Activated T-helper 1 cell treated with anti-CD3 and anti-CD28 coated beads, Interleukin-12 subunit alpha, Interleukin-12 subunit beta, Interleukin-2, Interleukin-4 antibody, amounts not matched to agents 30 ng/mL and 10 ng/mL and 1 ng/mL, durations not matched to agents 14 hours and 24 hours and 36 hours (primary cell): ENCODE results near the gene PRPF19. TPM values are rescaled to one million over a fixed set of nuclear protein-coding genes. Genes with fewer than 3 reads are reported as not detected.

Source experiments
- DNase-seq: peaks from one replicate; pipeline ENCODE4 v3.0.0; 2021; ENCODE audit warnings: low spot score
- H3K27ac Mint-ChIP-seq: one replicate; pipeline ENCODE4 v1.8.0; 2021; ENCODE audit warnings: mild to moderate bottlenecking, mixed read lengths
- H3K27me3 Mint-ChIP-seq: one replicate; pipeline ENCODE4 v1.8.0; 2022; ENCODE audit warnings: mild to moderate bottlenecking, moderate library complexity, mixed read lengths; ENCODE audit not compliant: insufficient read depth
- H3K36me3 Mint-ChIP-seq: one replicate; pipeline ENCODE4 v1.8.0; 2021; ENCODE audit warnings: low read depth, mixed read lengths
- H3K4me1 Mint-ChIP-seq: one replicate; pipeline ENCODE4 v1.8.0; 2021; ENCODE audit warnings: low read depth, mixed read lengths
- H3K4me3 Mint-ChIP-seq: one replicate; pipeline ENCODE4 v1.8.0; 2021; ENCODE audit warnings: mild to moderate bottlenecking, moderate library complexity, mixed read lengths
- H3K9me3 Mint-ChIP-seq: one replicate; pipeline ENCODE4 v1.8.0; 2021; ENCODE audit warnings: mixed read lengths
- intact Hi-C: fragments of 100-400 bp; cut with micrococcal nuclease; formaldehyde crosslinking; loops from one replicate; pipeline ENCODE4 v1.15.1; 2024
- total RNA-seq: library from RNA; stranded (reverse); gene quantifications from 2 replicates; pipeline ENCODE4 v1.2.3, GENCODE V29; 2022

Gene PRPF19
- total RNA-seq, 1 donor from 2014 or later, result 222 TPM

- peaks cover 7% of the 10 kb centered on the region for H3K4me1 Mint-ChIP-seq
- H3K4me3 Mint-ChIP-seq, result no peak overlapping the region
- peaks cover 24% of the 10 kb centered on the region for H3K36me3 Mint-ChIP-seq
- H3K27me3 Mint-ChIP-seq, result no peaks in the 10 kb centered on the region
- H3K9me3 Mint-ChIP-seq, result no peaks in the 10 kb centered on the region
- intact Hi-C loops, result no loop called here
- DNase-seq, result no peak
- no peak overlapping the region for H3K27ac Mint-ChIP-seq
Measured at GRCh38 chr11:60849641-60850520, 56.5 kb downstream of the PRPF19 start.

GRCh38 chr11:60848714-60849151, 57.7 kb downstream of the PRPF19 start:
- no peak overlapping the region for H3K27ac Mint-ChIP-seq
- no peak for DNase-seq
- H3K4me1 Mint-ChIP-seq, result peaks cover 19% of the 10 kb centered on the region
- H3K36me3 Mint-ChIP-seq, result peaks cover 31% of the 10 kb centered on the region
- H3K4me3 Mint-ChIP-seq, result no peak overlapping the region
- no peaks in the 10 kb centered on the region for H3K9me3 Mint-ChIP-seq
- intact Hi-C loops, result no loop called here
- no peaks in the 10 kb centered on the region for H3K27me3 Mint-ChIP-seq

GRCh38 chr11:60847896-60848295, 58.5 kb downstream of the PRPF19 start:
- Mint-ChIP-seq H3K36me3 (peaks cover 32% of the 10 kb centered on the region), H3K4me1 (peaks cover 27% of the 10 kb centered on the region), H3K4me3 (no peak overlapping the region), H3K27me3 (no peaks in the 10 kb centered on the region), H3K9me3 (no peaks in the 10 kb centered on the region), H3K27ac (no peak overlapping the region)
- intact Hi-C loops, result no loop called here
- DNase-seq, result no peak

DNA sequence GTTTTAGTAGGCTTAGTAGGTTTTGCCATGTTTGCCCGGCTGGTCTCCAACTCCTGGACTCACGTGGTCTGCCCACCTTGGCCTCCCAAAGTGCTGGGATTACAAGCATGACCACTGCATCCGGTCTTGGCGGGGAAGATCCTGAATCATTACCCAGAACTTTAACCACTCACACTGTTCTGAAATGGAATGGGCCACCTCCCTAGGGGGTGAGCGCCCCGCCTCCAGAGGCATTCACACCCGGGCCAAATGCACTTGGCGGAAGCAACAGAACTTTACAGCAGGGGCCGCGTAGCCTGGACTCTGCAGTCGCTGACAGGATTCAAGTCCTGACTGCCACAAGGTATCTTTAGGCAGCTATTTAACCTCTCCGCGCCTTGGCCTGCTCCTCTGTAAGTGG, 59.1 kb downstream of the PRPF19 start:
- Mint-ChIP-seq H3K9me3 (no peaks in the 10 kb centered on the region), H3K27me3 (no peaks in the 10 kb centered on the region), H3K27ac (no peak overlapping the region), H3K36me3 (peaks cover 32% of the 10 kb centered on the region), H3K4me1 (peaks cover 31% of the 10 kb centered on the region), H3K4me3 (no peak overlapping the region)
- DNase-seq, result no peak
- intact Hi-C loops, result no loop called here

DNA sequence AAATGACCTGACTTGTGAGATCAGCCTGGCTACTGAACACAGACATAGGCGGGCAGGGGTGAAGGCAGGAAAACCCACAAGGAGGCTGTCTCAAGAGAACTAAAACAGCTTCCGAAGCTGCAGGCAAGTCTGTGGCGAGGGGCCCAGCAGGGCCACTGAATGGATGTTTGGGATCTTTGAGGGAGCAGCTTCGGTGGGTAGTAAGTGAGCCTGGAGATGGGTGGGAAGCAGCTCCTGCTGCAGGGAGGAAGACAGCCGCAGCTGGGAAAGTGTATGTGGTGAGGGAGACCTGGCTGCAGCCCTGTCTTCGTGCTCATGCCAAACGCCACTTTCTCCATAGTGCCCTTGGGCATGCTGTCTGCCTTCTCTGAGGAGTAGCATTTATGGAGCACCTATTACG, 61.0 kb downstream of the PRPF19 start:
- intact Hi-C loops, result no loop called here
- DNase-seq, result no peak
- H3K27ac Mint-ChIP-seq, result no peak overlapping the region
- peaks cover 20% of the 10 kb centered on the region for H3K36me3 Mint-ChIP-seq
- H3K4me1 Mint-ChIP-seq, result peaks cover 42% of the 10 kb centered on the region
- H3K9me3 Mint-ChIP-seq, result no peaks in the 10 kb centered on the region
- H3K27me3 Mint-ChIP-seq, result peaks cover 1% of the 10 kb centered on the region
- peak overlapping the region; percentile 91 for H3K4me3 Mint-ChIP-seq

- H3K27me3 Mint-ChIP-seq, result peaks cover 1% of the 10 kb centered on the region
- no peaks in the 10 kb centered on the region for H3K9me3 Mint-ChIP-seq
- no peak for DNase-seq
- H3K4me3 Mint-ChIP-seq, result peak overlapping the region; percentile 91
- no peak overlapping the region for H3K27ac Mint-ChIP-seq
- peaks cover 16% of the 10 kb centered on the region for H3K36me3 Mint-ChIP-seq
- H3K4me1 Mint-ChIP-seq, result peaks cover 42% of the 10 kb centered on the region
- intact Hi-C loops, result no loop called here
Measured at GRCh38 chr11:60844870-60845221, 61.5 kb downstream of the PRPF19 start.

- H3K27me3 Mint-ChIP-seq, result peaks cover 1% of the 10 kb centered on the region
- H3K4me3 Mint-ChIP-seq, result peak overlapping the region; percentile 91
- H3K27ac Mint-ChIP-seq, result peak overlapping the region; percentile 11
- H3K4me1 Mint-ChIP-seq, result peaks cover 42% of the 10 kb centered on the region
- no peaks in the 10 kb centered on the region for H3K9me3 Mint-ChIP-seq
- no peak for DNase-seq
- peaks cover 16% of the 10 kb centered on the region for H3K36me3 Mint-ChIP-seq
- intact Hi-C loops, result no loop called here
Measured at GRCh38 chr11:60844045-60844869, 62.1 kb downstream of the PRPF19 start.

GRCh38 chr11:60842668-60843600, 63.5 kb downstream of the PRPF19 start:
- Mint-ChIP-seq H3K4me3 (peak overlapping the region; percentile 91), H3K27me3 (peaks cover 1% of the 10 kb centered on the region), H3K36me3 (peaks cover 12% of the 10 kb centered on the region), H3K9me3 (no peaks in the 10 kb centered on the region), H3K27ac (peak overlapping the region; percentile 83), H3K4me1 (peaks cover 42% of the 10 kb centered on the region)
- intact Hi-C loops, result loop anchor here (1.0 to 2.0 kb wide), 2 partner anchors 56 to 588 kb away; partner anchors contain the start of gene SDHAF2
- peak; percentile 5 for DNase-seq

DNA sequence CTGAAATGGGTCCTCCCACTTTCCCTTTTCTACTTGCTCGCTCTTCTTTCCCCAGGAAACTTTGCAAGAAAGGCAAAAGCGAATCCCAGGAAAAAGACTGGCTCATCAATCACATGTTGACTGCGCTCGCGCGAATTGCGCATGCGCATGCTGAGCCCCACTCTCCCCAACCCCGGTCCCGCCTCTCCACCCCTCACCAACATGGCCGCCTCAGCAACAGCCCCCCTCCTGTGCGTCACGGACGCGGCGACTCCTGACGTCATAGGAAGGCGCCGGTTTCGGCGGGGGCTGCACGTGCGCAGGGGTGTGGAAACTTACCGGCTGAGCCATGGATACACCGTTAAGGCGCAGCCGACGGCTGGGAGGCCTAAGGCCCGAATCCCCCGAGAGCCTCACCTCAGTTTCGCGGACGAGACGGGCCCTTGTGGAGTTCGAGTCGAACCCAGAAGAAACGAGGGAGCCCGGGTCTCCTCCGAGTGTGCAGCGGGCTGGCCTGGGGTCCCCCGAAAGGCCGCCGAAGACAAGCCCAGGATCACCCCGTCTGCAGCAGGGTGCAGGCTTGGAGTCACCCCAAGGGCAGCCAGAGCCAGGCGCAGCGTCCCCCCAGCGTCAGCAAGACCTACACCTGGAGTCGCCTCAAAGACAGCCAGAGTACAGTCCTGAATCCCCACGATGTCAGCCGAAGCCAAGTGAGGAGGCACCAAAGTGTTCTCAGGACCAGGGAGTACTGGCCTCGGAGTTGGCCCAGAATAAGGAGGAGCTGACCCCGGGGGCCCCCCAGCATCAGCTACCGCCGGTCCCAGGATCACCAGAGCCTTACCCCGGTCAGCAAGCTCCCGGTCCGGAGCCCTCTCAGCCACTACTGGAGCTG, 64.4 kb downstream of the PRPF19 start, which contains the start of gene CCDC86:
Gene CCDC86 (plus strand): TSS at position 317 of the 871 bp plus-strand sequence. CDS start 12 bp downstream, at position 329.
- Mint-ChIP-seq H3K4me1 (peaks cover 46% of the 10 kb centered on the region), H3K27ac (peak within 1 kb of the TSS; percentile 83), H3K9me3 (no peaks in the 10 kb centered on the region), H3K27me3 (peaks cover 1% of the 10 kb centered on the region), H3K36me3 (peaks cover 12% of the 10 kb centered on the region), H3K4me3 (peak within 1 kb of the TSS; percentile 91)
- peak; percentile 98 for DNase-seq
- intact Hi-C loops, result loop anchor here (1.0 to 2.0 kb wide), 6 partner anchors 57 to 589 kb away; partner anchors contain the start of genes PRPF19, SDHAF2, TMEM138 and VPS37C
